Stimulated activated CD4-positive, alpha-beta T cell treated with anti-CD3 and anti-CD28 coated beads, Interleukin-12 subunit alpha, Interleukin-12 subunit beta, amount 100 ng/mL, for 24 hours (primary cell): ENCODE data around the gene COG4.

Experiments used
- DNase-seq, 2 experiments: peaks; one replicate each; pipeline ENCODE4 v3.0.0-alpha.2; 2020; ENCODE audit warnings: low read depth in 2 of 2

The COG4 gene

GRCh38 chr16:70480127-70481105, 42.9 kb downstream of the COG4 start:
- no peak for DNase-seq

GRCh38 chr16:70478912-70479341, 44.4 kb downstream of the COG4 start:
- DNase-seq = no peak

- DNase-seq = no peak
Measured at GRCh38 chr16:70478169-70478568, 45.2 kb downstream of the COG4 start.

- peak; percentile 17 to 50 for DNase-seq
Measured at GRCh38 chr16:70476272-70477020, 46.9 kb downstream of the COG4 start.

GRCh38 chr16:70475054-70475871, 48.1 kb downstream of the COG4 start:
- DNase-seq = no peak

GRCh38 chr16:70474320-70475053, 48.9 kb downstream of the COG4 start:
- no peak for DNase-seq

GRCh38 chr16:70473446-70474319, 49.7 kb downstream of the COG4 start:
- no peak for DNase-seq

GRCh38 chr16:70472786-70473433, 50.4 kb downstream of the COG4 start:
- DNase-seq = no peak

- no peak for DNase-seq
Measured at GRCh38 chr16:70470927-70471341, 52.4 kb downstream of the COG4 start.

GRCh38 chr16:70470141-70470926, 53.0 kb downstream of the COG4 start:
- DNase-seq = no peak

GRCh38 chr16:70468776-70469525, 54.4 kb downstream of the COG4 start:
- no peak for DNase-seq

GRCh38 chr16:70467608-70468007, 55.7 kb downstream of the COG4 start:
- no peak for DNase-seq

GRCh38 chr16:70467113-70467512, 56.2 kb downstream of the COG4 start:
- DNase-seq = no peak

GRCh38 chr16:70466805-70467076, 56.6 kb downstream of the COG4 start:
- DNase-seq = no peak

- DNase-seq = no peak
Measured at GRCh38 chr16:70465999-70466804, 57.2 kb downstream of the COG4 start.

- no peak for DNase-seq
Measured at GRCh38 chr16:70463235-70463634, 60.1 kb downstream of the COG4 start.

GRCh38 chr16:70460737-70461261, 62.6 kb downstream of the COG4 start:
- no peak for DNase-seq
